OCI-LY1 (cell line): ENCODE results near the gene TSNAXIP1.

Source experiments
- H2AFZ ChIP-seq: fragments of 200-600 bp; sonication (generic), shearing (Covaris generic); 2 replicates; pipeline ENCODE4 v1.6.0; 2014; ENCODE audit warnings: antibody characterized with exemption, mild to moderate bottlenecking, low read length
- H3F3A ChIP-seq: fragments of 200-600 bp; sonication (generic), shearing (Covaris generic); 2 replicates; pipeline ENCODE4 v1.6.0; 2014; ENCODE audit warnings: mild to moderate bottlenecking, antibody characterized with exemption, low read length, moderate library complexity; ENCODE audit not compliant: insufficient read depth
- H3K27ac ChIP-seq: fragments of 200-600 bp; sonication (generic); 2 replicates; pipeline ENCODE4 v1.5.1; 2014; ENCODE audit warnings: low read length, mixed run types, mild to moderate bottlenecking, low read depth; ENCODE audit not compliant: poor library complexity, severe bottlenecking
- H3K27me3 ChIP-seq: fragments of 200-600 bp; sonication (generic); 2 replicates; pipeline ENCODE4 v1.6.0; 2014; ENCODE audit warnings: antibody characterized with exemption, mild to moderate bottlenecking, low read length, moderate library complexity; ENCODE audit not compliant: insufficient read depth
- H3K36me3 ChIP-seq: fragments of 200-600 bp; sonication (generic); 2 replicates; pipeline ENCODE4 v1.6.1; 2014; ENCODE audit warnings: mild to moderate bottlenecking, antibody characterized with exemption, low read length, moderate library complexity, mixed read lengths; ENCODE audit not compliant: insufficient read depth
- H3K4me1 ChIP-seq: fragments of 200-600 bp; sonication (generic); 2 replicates; pipeline ENCODE4 v1.5.1; 2014; ENCODE audit warnings: mild to moderate bottlenecking, low read length, moderate library complexity; ENCODE audit not compliant: insufficient read depth, severe bottlenecking
- H3K4me2 ChIP-seq: fragments of 200-600 bp; sonication (generic), shearing (Covaris generic); 2 replicates; pipeline ENCODE4 v1.6.1; 2014; ENCODE audit warnings: low read length
- H3K4me3 ChIP-seq: fragments of 200-600 bp; sonication (generic); 2 replicates; pipeline ENCODE4 v1.5.1; 2014; ENCODE audit warnings: low read length, low read depth, mild to moderate bottlenecking, mixed read lengths; ENCODE audit not compliant: poor library complexity, severe bottlenecking
- H3K79me2 ChIP-seq: fragments of 200-600 bp; shearing (Covaris generic); 2 replicates; pipeline ENCODE4 v1.6.1; 2016; ENCODE audit warnings: mixed run types, low read length, mixed read lengths; ENCODE audit not compliant: insufficient read depth
- H3K9ac ChIP-seq: fragments of 200-600 bp; sonication (generic), shearing (Covaris generic); 2 replicates; pipeline ENCODE4 v1.6.1; 2014; ENCODE audit warnings: mild to moderate bottlenecking, low read length, mixed read lengths
- H3K9me2 ChIP-seq: fragments of 200-600 bp; sonication (generic), shearing (Covaris generic); 2 replicates; pipeline ENCODE4 v1.6.1; 2014; ENCODE audit warnings: low read depth, mild to moderate bottlenecking, low read length, mixed read lengths
- H3K9me3 ChIP-seq: fragments of 200-600 bp; shearing (Covaris generic); 2 replicates; pipeline ENCODE4 v1.6.1; 2014; ENCODE audit warnings: low read length, mixed read lengths
- H4K20me1 ChIP-seq: fragments of 200-600 bp; sonication (generic), shearing (Covaris generic); 2 replicates; pipeline ENCODE4 v1.6.0; 2016; ENCODE audit warnings: mild to moderate bottlenecking, low read length; ENCODE audit not compliant: insufficient read depth
- CTCF ChIP-seq: fragments of 200-600 bp; sonication (generic), shearing (Covaris generic); IDR thresholded peaks from 2 replicates; pipeline ENCODE4 v1.5.1; 2017; ENCODE audit warnings: mild to moderate bottlenecking, antibody characterized with exemption, low read length, moderate library complexity, mixed read lengths
- EZH2 ChIP-seq: fragments of 200-600 bp; sonication (generic), shearing (Covaris generic); IDR thresholded peaks from 2 replicates; pipeline ENCODE4 v1.8.0; 2017; ENCODE audit warnings: borderline replicate concordance, mixed run types, mild to moderate bottlenecking, antibody characterized with exemption, low read length, moderate library complexity, mixed read lengths

Gene TSNAXIP1

GRCh38 chr16:67820608-67821259 is 14.0 kb downstream of the TSNAXIP1 start:
- Histone ChIP-seq H2AFZ (no peak overlapping the region), H3K27me3 (no peaks in the 10 kb centered on the region), H3K9ac (no peak overlapping the region), H3K9me2 (no peaks in the 10 kb centered on the region), H3K4me1 (peaks cover 11% of the 10 kb centered on the region), H3K4me3 (no peak overlapping the region), H3K9me3 (no peaks in the 10 kb centered on the region), H3K36me3 (no peaks in the 10 kb centered on the region), H3K79me2 (no peaks in the 10 kb centered on the region), H3K27ac (no peak overlapping the region), H4K20me1 (no peaks in the 10 kb centered on the region), H3K4me2 (no peak overlapping the region), H3F3A (no peaks in the 10 kb centered on the region)
- TF ChIP-seq CTCF (no peak), EZH2 (no peak)

GRCh38 chr16:67822511-67822910 is 15.8 kb downstream of the TSNAXIP1 start:
- no peak overlapping the region for H3K9ac ChIP-seq

GRCh38 chr16:67825119-67825518 is 18.4 kb downstream of the TSNAXIP1 start:
- Histone ChIP-seq H3K27me3 (no peaks in the 10 kb centered on the region), H3K36me3 (peaks cover 34% of the 10 kb centered on the region; the same call in 1 of the 2 replicates), H3K4me3 (no peak overlapping the region), H3K79me2 (no peaks in the 10 kb centered on the region), H3K27ac (no peak overlapping the region), H3K4me1 (peaks cover 7% of the 10 kb centered on the region), H3K4me2 (no peak overlapping the region), H3K9me3 (no peaks in the 10 kb centered on the region), H3F3A (no peaks in the 10 kb centered on the region), H3K9ac (no peak overlapping the region), H3K9me2 (no peaks in the 10 kb centered on the region), H2AFZ (no peak overlapping the region), H4K20me1 (no peaks in the 10 kb centered on the region)
- TF ChIP-seq CTCF, result no peak
- no peak for TF ChIP-seq EZH2

More at GRCh38 chr16:67822511-67822910, 15.8 kb downstream of the TSNAXIP1 start:
- H3K4me1 ChIP-seq, result peaks cover 7% of the 10 kb centered on the region
- TF ChIP-seq EZH2 (no peak), CTCF (no peak)
- no peaks in the 10 kb centered on the region for H3K9me2 ChIP-seq
- no peak overlapping the region for H3K27ac ChIP-seq
- H3K79me2 ChIP-seq, result no peaks in the 10 kb centered on the region
- no peak overlapping the region for H3K4me2 ChIP-seq
- no peaks in the 10 kb centered on the region for H3F3A ChIP-seq
- H2AFZ ChIP-seq, result no peak overlapping the region
- no peak overlapping the region for H3K4me3 ChIP-seq
- H3K9me3 ChIP-seq, result no peaks in the 10 kb centered on the region
- no peaks in the 10 kb centered on the region for H4K20me1 ChIP-seq
- 0 out of 2 replicates have a peak, but pooled peaks cover 8% of the 10 kb centered on the region for H3K36me3 ChIP-seq
- no peaks in the 10 kb centered on the region for H3K27me3 ChIP-seq
